Measurements from ENCODE around the gene GSE1.

GSE1 gene

GRCh38 chr16:85616607-85617321 is 3.6 kb downstream of the GSE1 start:
- no peak for DNase-seq (ENCODE audit: low read depth in 1 of 2, low spot score in 1 of 2)

- DNase-seq (ENCODE audit: low read depth in 1 of 2, low spot score in 1 of 2), result no peak
Observed at GRCh38 chr16:85617948-85618347, 4.8 kb downstream of the GSE1 start.

GRCh38 chr16:85618521-85618920 is 5.4 kb downstream of the GSE1 start:
- no peak for DNase-seq (ENCODE audit: low read depth in 1 of 2, low spot score in 1 of 2)

- no peak for DNase-seq (ENCODE audit: low read depth in 1 of 2, low spot score in 1 of 2)
Observed at GRCh38 chr16:85619101-85619891, 6.2 kb downstream of the GSE1 start.

GRCh38 chr16:85620374-85620773 is 7.3 kb downstream of the GSE1 start:
- DNase-seq (ENCODE audit: low read depth in 1 of 2, low spot score in 1 of 2), result no peak

GRCh38 chr16:85621698-85622428 is 8.7 kb downstream of the GSE1 start:
- no peak for DNase-seq (ENCODE audit: low read depth in 1 of 2, low spot score in 1 of 2)

- no peak for DNase-seq (ENCODE audit: low read depth in 1 of 2, low spot score in 1 of 2)
Observed at GRCh38 chr16:85622683-85623082, 9.6 kb downstream of the GSE1 start.

- no peak for DNase-seq (ENCODE audit: low read depth in 1 of 2, low spot score in 1 of 2)
Observed at GRCh38 chr16:85623250-85623649, 10.1 kb downstream of the GSE1 start.

- DNase-seq (ENCODE audit: low read depth in 1 of 2, low spot score in 1 of 2), result no peak
Observed at GRCh38 chr16:85623997-85624601, 11.0 kb downstream of the GSE1 start.

GRCh38 chr16:85624646-85625045 is 11.5 kb downstream of the GSE1 start:
- DNase-seq (ENCODE audit: low read depth in 1 of 2, low spot score in 1 of 2), result no peak

- no peak for DNase-seq (ENCODE audit: low read depth in 1 of 2, low spot score in 1 of 2)
Observed at GRCh38 chr16:85625053-85625452, 11.9 kb downstream of the GSE1 start.

- DNase-seq (ENCODE audit: low read depth in 1 of 2, low spot score in 1 of 2), result no peak
Observed at GRCh38 chr16:85625485-85626117, 12.5 kb downstream of the GSE1 start.

- no peak for DNase-seq (ENCODE audit: low read depth in 1 of 2, low spot score in 1 of 2)
Observed at GRCh38 chr16:85626191-85626981, 13.3 kb downstream of the GSE1 start.

- DNase-seq (ENCODE audit: low read depth in 1 of 2, low spot score in 1 of 2), result no peak
Observed at GRCh38 chr16:85627089-85627488, 14.0 kb downstream of the GSE1 start.

GRCh38 chr16:85627526-85628264 is 14.6 kb downstream of the GSE1 start:
- DNase-seq (ENCODE audit: low read depth in 1 of 2, low spot score in 1 of 2), result no peak

GRCh38 chr16:85628265-85628556 is 15.1 kb downstream of the GSE1 start:
- no peak for DNase-seq (ENCODE audit: low read depth in 1 of 2, low spot score in 1 of 2)

- DNase-seq (ENCODE audit: low read depth in 1 of 2, low spot score in 1 of 2), result no peak
Observed at GRCh38 chr16:85628645-85629044, 15.5 kb downstream of the GSE1 start.

- DNase-seq (ENCODE audit: low read depth in 1 of 2, low spot score in 1 of 2), result no peak
Observed at GRCh38 chr16:85629326-85629725, 16.2 kb downstream of the GSE1 start.

GRCh38 chr16:85629853-85630252 is 16.7 kb downstream of the GSE1 start:
- no peak for DNase-seq (ENCODE audit: low read depth in 1 of 2, low spot score in 1 of 2)

GRCh38 chr16:85631230-85631629 is 18.1 kb downstream of the GSE1 start:
- no peak for DNase-seq (ENCODE audit: low read depth in 1 of 2, low spot score in 1 of 2)
